Measurements from ENCODE around the gene SLC4A5. TPM values are rescaled to one million over a fixed set of nuclear protein-coding genes. Genes with fewer than 3 reads are reported as not detected.

The SLC4A5 gene
- total and polyA plus RNA-seq, 11 donors: 0.36 to 4.1 (median 1.6) TPM

GRCh38 chr2:74368499-74368898 is 25.3 kb upstream of the SLC4A5 start:
- Histone ChIP-seq H3K27ac (no peak overlapping the region), H3K4me1 (peaks cover 4 to 40% (median 15%) of the 10 kb centered on the region in 12 donors), H3K4me3 (no peak overlapping the region), H3K9me3 (no peaks in the 10 kb centered on the region), H3K36me3 (peaks cover 13 to 94% (median 81%) of the 10 kb centered on the region in 9 donors), H3K27me3 (no peaks in the 10 kb centered on the region)
- DNase-seq (no peak), ATAC-seq (no peak)
- WGBS, 4 donors: 93 to 100% (median 95%) methylated on average over 3 to 5 of the region's 5 CpGs
- intact Hi-C loops (cut with DNase I): no loop called here
- TF ChIP-seq POLR2A (IDR thresholded peaks at IDR 0.05) (no peak), CTCF (IDR thresholded peaks at IDR 0.05) (no peak)

DNA sequence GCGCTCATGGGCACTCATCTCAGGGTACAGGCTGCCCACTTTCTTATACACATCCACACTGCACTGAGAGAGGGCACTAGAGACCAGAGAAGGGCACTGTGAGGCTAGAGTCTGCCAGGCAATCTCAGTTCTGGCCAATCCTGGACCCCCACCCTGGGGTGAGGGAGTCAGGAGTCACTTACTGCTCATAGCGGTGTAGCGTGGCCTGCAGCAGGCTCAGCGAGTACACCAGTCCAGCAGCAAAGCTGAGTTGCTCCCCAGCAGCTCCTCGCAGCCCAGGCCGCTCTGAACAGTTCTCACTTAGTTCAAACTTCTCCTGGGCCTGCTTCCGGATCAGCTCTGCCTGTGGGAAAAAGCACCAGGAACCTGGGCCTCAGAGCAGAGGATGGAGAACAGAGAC is 24.6 kb upstream of the SLC4A5 start:
- ATAC-seq: no peak
- TF ChIP-seq POLR2A (IDR thresholded peaks at IDR 0.05) (no peak), CTCF (IDR thresholded peaks at IDR 0.05) (no peak)
- intact Hi-C loops (cut with DNase I): no loop called here

GRCh38 chr2:74366036-74366435 is 22.8 kb upstream of the SLC4A5 start:
- ATAC-seq (no peak), DNase-seq (no peak)
- Histone ChIP-seq H3K4me1 (peaks cover 0 to 20% (median 5%) of the 10 kb centered on the region in 12 donors), H3K27me3 (no peaks in the 10 kb centered on the region), H3K27ac (no peak overlapping the region), H3K36me3 (peaks cover 15 to 100% (median 100%) of the 10 kb centered on the region in 9 donors), H3K4me3 (no peak overlapping the region), H3K9me3 (no peaks in the 10 kb centered on the region)
- intact Hi-C loops (cut with DNase I): no loop called here
- TF ChIP-seq CTCF (IDR thresholded peaks at IDR 0.05): no peak
- TF ChIP-seq POLR2A (IDR thresholded peaks at IDR 0.05): no peak
- WGBS, 4 donors: 92 to 100% (median 97%) methylated on average over 2 to 3 of the region's 3 CpGs

More for the DNA sequence above, 24.6 kb upstream of the SLC4A5 start:
- Histone ChIP-seq H3K27me3 (no peaks in the 10 kb centered on the region), H3K4me1 (peaks cover 2 to 32% (median 9%) of the 10 kb centered on the region in 12 donors), H3K4me3 (no peak overlapping the region), H3K36me3 (peaks cover 13 to 100% (median 88%) of the 10 kb centered on the region in 9 donors), H3K9me3 (no peaks in the 10 kb centered on the region), H3K27ac (no peak overlapping the region)
- no peak for DNase-seq
- 92 to 98% (median 96%) methylated on average over 4 to 7 of the region's 7 CpGs for WGBS, 4 donors

- 53 to 64% (median 60%) methylated on average over 8 of the region's 8 CpGs for WGBS, 4 donors
- peaks cover 0 to 20% (median 5%) of the 10 kb centered on the region in 12 donors for H3K4me1 ChIP-seq
- H3K9me3 ChIP-seq: no peaks in the 10 kb centered on the region
- peak; percentile 59 to 79 (median 74) for ATAC-seq
- intact Hi-C loops (cut with DNase I): no loop called here
- peaks cover 15 to 100% (median 100%) of the 10 kb centered on the region in 9 donors for H3K36me3 ChIP-seq
- no peak for TF ChIP-seq CTCF (IDR thresholded peaks at IDR 0.05)
- TF ChIP-seq POLR2A (IDR thresholded peaks at IDR 0.05): no peak
- peak overlapping the region in 9 of 12 donors; percentile 4 to 77 (median 60) for H3K27ac ChIP-seq
- H3K27me3 ChIP-seq: no peaks in the 10 kb centered on the region
- DNase-seq: no peak
- H3K4me3 ChIP-seq: no peak overlapping the region
These were observed 21.6 kb upstream of the SLC4A5 start for GRCh38 chr2:74364533-74365505.

Measured in heart left ventricle (tissue), 16 donors.